Peyer's patch (tissue), 4 donors: ENCODE measurements around the gene PTGS1. TPM values are rescaled to one million over a fixed set of nuclear protein-coding genes. Genes with fewer than 3 reads are reported as not detected.

ENCODE experiments used
- DNase-seq, 3 donors: peaks; one replicate each; pipeline ENCODE4 v3.0.0-alpha.2; 2017 to 2019
- H3K27ac ChIP-seq, 4 donors: fragments of 200-600 bp; sonication (generic); one replicate each; pipeline ENCODE4 v1.5.1; 2016 to 2019
- H3K27me3 ChIP-seq, 2 donors: fragments of 200-600 bp; sonication (generic); one replicate each; pipeline ENCODE4 v1.5.1; 2019
- H3K36me3 ChIP-seq, 3 donors: fragments of 200-600 bp; sonication (generic); one replicate each; pipeline ENCODE4 v1.5.1; 2016 to 2019
- H3K4me1 ChIP-seq, 4 donors: fragments of 200-600 bp; sonication (generic); one replicate each; pipeline ENCODE4 v1.5.1; 2016 to 2019
- H3K4me3 ChIP-seq, 4 donors: fragments of 200-600 bp; sonication (generic); 1 replicate in 3 of 4; 2 replicates in 1 of 4; pipeline ENCODE4 v1.5.1; 2016 to 2019; ENCODE audit warnings: mild to moderate bottlenecking in 1 of 4
- H3K9me3 ChIP-seq, 4 donors: fragments of 200-600 bp; sonication (generic); one replicate each; pipeline ENCODE4 v1.5.1; 2016 to 2019; ENCODE audit warnings: mild to moderate bottlenecking in 1 of 4
- POLR2A ChIP-seq, 2 donors: fragments of 450-650 bp; IDR thresholded peaks; one replicate each; pipeline ENCODE4 v1.5.1; 2017; ENCODE audit warnings: antibody characterized with exemption in 2 of 2, mild to moderate bottlenecking in 2 of 2, moderate library complexity in 2 of 2
- total RNA-seq, 4 donors: library from RNA; depleted of rRNA; stranded (reverse); fragments of >200 nt; gene quantifications; one replicate each; pipeline ENCODE4 v1.1.0, GENCODE V29; 2016
- TF ChIP-seq, protein P1 (sequence below), 6 experiments: fragments of 450-650 bp in 4 of 6; fragments of 200-600 bp in 2 of 6; sonication (generic) in 1 of 6; IDR thresholded peaks; one replicate each; pipeline ENCODE4 v1.5.1; 2017 to 2019; ENCODE audit warnings: antibody characterized with exemption in 6 of 6, mild to moderate bottlenecking in 3 of 6, moderate library complexity in 1 of 6

The PTGS1 gene
- total RNA-seq, 4 donors from 2014 or later = 6.4 to 17.3 (median 13.8) TPM

GRCh38 chr9:122393284-122393983 lies 22.6 kb downstream of the PTGS1 start:
- no peaks in the 10 kb centered on the region for H3K36me3 ChIP-seq
- H3K4me3 ChIP-seq = no peak overlapping the region
- TF ChIP-seq POLR2A (IDR thresholded peaks at IDR 0.05) = no peak
- peaks cover 0 to 4% (median 0%) of the 10 kb centered on the region in 4 donors for H3K4me1 ChIP-seq
- no peaks in the 10 kb centered on the region for H3K27me3 ChIP-seq
- no peaks in the 10 kb centered on the region for H3K9me3 ChIP-seq
- DNase-seq = no peak
- H3K27ac ChIP-seq = peak overlapping the region in 3 of 4 donors; percentile 56 to 87 (median 74)

- no peaks in the 10 kb centered on the region for H3K9me3 ChIP-seq
- peaks cover 0 to 4% (median 0%) of the 10 kb centered on the region in 4 donors for H3K4me1 ChIP-seq
- H3K4me3 ChIP-seq = no peak overlapping the region
- H3K36me3 ChIP-seq = no peaks in the 10 kb centered on the region
- TF ChIP-seq, protein P1, sequence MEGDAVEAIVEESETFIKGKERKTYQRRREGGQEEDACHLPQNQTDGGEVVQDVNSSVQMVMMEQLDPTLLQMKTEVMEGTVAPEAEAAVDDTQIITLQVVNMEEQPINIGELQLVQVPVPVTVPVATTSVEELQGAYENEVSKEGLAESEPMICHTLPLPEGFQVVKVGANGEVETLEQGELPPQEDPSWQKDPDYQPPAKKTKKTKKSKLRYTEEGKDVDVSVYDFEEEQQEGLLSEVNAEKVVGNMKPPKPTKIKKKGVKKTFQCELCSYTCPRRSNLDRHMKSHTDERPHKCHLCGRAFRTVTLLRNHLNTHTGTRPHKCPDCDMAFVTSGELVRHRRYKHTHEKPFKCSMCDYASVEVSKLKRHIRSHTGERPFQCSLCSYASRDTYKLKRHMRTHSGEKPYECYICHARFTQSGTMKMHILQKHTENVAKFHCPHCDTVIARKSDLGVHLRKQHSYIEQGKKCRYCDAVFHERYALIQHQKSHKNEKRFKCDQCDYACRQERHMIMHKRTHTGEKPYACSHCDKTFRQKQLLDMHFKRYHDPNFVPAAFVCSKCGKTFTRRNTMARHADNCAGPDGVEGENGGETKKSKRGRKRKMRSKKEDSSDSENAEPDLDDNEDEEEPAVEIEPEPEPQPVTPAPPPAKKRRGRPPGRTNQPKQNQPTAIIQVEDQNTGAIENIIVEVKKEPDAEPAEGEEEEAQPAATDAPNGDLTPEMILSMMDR (IDR thresholded peaks at IDR 0.05) = no peak
- no peak for TF ChIP-seq POLR2A (IDR thresholded peaks at IDR 0.05)
- H3K27me3 ChIP-seq = no peaks in the 10 kb centered on the region
- peak overlapping the region; percentile 25 to 87 (median 65) for H3K27ac ChIP-seq
- peak in 1 of 3 donors; percentile 56 for DNase-seq
These were observed 23.7 kb downstream of the PTGS1 start for GRCh38 chr9:122394265-122395125.

DNA sequence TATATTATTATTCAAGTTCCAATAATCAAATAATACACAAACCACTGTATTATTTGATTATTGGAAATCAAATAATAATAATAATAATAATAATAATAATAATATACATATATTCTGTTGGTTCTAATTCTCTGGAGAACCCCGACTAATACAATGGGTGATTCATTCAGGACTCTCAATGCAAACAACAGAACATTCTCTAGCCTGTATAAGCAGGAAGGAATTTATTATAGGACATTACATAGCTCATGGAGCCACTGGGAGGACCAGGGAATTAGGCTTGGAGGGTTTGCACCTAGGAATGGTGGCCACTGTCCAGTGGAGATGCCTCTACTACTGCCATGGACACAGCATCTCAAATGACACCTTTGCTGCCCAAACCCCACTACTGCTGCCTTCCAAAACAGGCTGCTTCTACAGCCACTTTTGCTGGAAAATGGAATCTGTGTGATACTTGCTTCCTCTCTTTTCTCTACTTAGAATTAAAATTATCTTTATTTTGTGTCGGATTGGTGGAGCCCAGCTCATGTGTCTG lies 25.9 kb downstream of the PTGS1 start:
- H3K9me3 ChIP-seq = no peaks in the 10 kb centered on the region
- H3K27ac ChIP-seq = no peak overlapping the region
- no peaks in the 10 kb centered on the region for H3K36me3 ChIP-seq
- no peak for DNase-seq
- no peak for TF ChIP-seq POLR2A (IDR thresholded peaks at IDR 0.05)
- TF ChIP-seq, protein P1 (IDR thresholded peaks at IDR 0.05) = no peak
- H3K4me3 ChIP-seq = no peak overlapping the region
- peaks cover 0 to 4% (median 0%) of the 10 kb centered on the region in 4 donors for H3K4me1 ChIP-seq
- no peaks in the 10 kb centered on the region for H3K27me3 ChIP-seq

GRCh38 chr9:122397749-122398148 lies 26.9 kb downstream of the PTGS1 start:
- no peak overlapping the region for H3K27ac ChIP-seq
- TF ChIP-seq, protein P1 (IDR thresholded peaks at IDR 0.05) = no peak
- no peak for TF ChIP-seq POLR2A (IDR thresholded peaks at IDR 0.05)

GRCh38 chr9:122398371-122398924 lies 27.6 kb downstream of the PTGS1 start:
- DNase-seq = no peak

More at GRCh38 chr9:122397749-122398148, 26.9 kb downstream of the PTGS1 start:
- no peaks in the 10 kb centered on the region for H3K27me3 ChIP-seq
- no peaks in the 10 kb centered on the region for H3K36me3 ChIP-seq
- DNase-seq = no peak
- no peaks in the 10 kb centered on the region for H3K9me3 ChIP-seq
- peaks cover 0 to 4% (median 0%) of the 10 kb centered on the region in 4 donors for H3K4me1 ChIP-seq
- no peak overlapping the region for H3K4me3 ChIP-seq

More at GRCh38 chr9:122398371-122398924, 27.6 kb downstream of the PTGS1 start:
- H3K27ac ChIP-seq = no peak overlapping the region
- no peak for TF ChIP-seq POLR2A (IDR thresholded peaks at IDR 0.05)
- TF ChIP-seq, protein P1 (IDR thresholded peaks at IDR 0.05) = no peak
- H3K27me3 ChIP-seq = no peaks in the 10 kb centered on the region
- no peaks in the 10 kb centered on the region for H3K9me3 ChIP-seq
- peaks cover 0 to 4% (median 0%) of the 10 kb centered on the region in 4 donors for H3K4me1 ChIP-seq
- H3K4me3 ChIP-seq = no peak overlapping the region
- no peaks in the 10 kb centered on the region for H3K36me3 ChIP-seq
